ENCODE results near the gene CYB561D2.

The CYB561D2 gene

GRCh38 chr3:50370594-50370993 lies 19.9 kb downstream of the CYB561D2 start:
- TF ChIP-seq, protein P1, sequence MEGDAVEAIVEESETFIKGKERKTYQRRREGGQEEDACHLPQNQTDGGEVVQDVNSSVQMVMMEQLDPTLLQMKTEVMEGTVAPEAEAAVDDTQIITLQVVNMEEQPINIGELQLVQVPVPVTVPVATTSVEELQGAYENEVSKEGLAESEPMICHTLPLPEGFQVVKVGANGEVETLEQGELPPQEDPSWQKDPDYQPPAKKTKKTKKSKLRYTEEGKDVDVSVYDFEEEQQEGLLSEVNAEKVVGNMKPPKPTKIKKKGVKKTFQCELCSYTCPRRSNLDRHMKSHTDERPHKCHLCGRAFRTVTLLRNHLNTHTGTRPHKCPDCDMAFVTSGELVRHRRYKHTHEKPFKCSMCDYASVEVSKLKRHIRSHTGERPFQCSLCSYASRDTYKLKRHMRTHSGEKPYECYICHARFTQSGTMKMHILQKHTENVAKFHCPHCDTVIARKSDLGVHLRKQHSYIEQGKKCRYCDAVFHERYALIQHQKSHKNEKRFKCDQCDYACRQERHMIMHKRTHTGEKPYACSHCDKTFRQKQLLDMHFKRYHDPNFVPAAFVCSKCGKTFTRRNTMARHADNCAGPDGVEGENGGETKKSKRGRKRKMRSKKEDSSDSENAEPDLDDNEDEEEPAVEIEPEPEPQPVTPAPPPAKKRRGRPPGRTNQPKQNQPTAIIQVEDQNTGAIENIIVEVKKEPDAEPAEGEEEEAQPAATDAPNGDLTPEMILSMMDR (IDR thresholded peaks at IDR 0.05; ENCODE audit: low read depth, low read length) = peak; percentile 3; the same call in 1 of the 2 replicates
- no peak for DNase-seq (ENCODE audit: extremely low read depth, low read depth)

DNA sequence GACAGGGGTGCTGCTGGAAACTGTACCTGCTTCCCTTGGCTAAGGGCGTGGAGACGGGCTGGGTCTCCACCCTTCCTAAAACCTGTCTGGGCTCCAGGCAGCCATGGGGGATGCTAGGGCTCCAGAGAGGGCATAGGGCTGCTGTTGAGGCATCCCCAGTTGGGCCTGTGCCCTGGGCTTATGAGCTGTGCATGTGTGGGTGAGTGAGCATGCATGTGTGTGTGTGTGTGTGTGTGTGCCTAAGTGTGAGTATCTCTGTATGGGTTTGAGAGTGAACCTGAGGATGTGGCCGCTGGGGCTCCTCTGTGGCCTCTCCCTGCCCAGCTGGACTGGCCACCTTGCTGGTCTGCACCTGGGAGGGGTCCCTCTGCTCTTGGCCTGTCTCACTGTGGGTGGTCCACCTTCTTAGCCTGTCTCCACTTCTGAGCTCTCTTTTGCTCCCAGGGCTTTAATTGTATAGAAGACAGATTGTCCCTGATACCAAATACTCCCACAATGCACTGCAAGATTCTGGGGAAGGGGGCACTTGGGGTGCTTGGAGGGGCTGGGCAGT lies 20.5 kb downstream of the CYB561D2 start:
- no peak for DNase-seq (ENCODE audit: extremely low read depth, low read depth)
- TF ChIP-seq, protein P1 (IDR thresholded peaks at IDR 0.05; ENCODE audit: low read depth, low read length) = no peak

- no peak for DNase-seq (ENCODE audit: extremely low read depth, low read depth)
- TF ChIP-seq, protein P1 (IDR thresholded peaks at IDR 0.05; ENCODE audit: low read depth, low read length) = no peak
Observed at GRCh38 chr3:50372349-50372748, 21.7 kb downstream of the CYB561D2 start.

GRCh38 chr3:50373146-50374051 lies 22.7 kb downstream of the CYB561D2 start:
- no peak for DNase-seq (ENCODE audit: extremely low read depth, low read depth)
- TF ChIP-seq, protein P1 (IDR thresholded peaks at IDR 0.05; ENCODE audit: low read depth, low read length) = no peak

DNA sequence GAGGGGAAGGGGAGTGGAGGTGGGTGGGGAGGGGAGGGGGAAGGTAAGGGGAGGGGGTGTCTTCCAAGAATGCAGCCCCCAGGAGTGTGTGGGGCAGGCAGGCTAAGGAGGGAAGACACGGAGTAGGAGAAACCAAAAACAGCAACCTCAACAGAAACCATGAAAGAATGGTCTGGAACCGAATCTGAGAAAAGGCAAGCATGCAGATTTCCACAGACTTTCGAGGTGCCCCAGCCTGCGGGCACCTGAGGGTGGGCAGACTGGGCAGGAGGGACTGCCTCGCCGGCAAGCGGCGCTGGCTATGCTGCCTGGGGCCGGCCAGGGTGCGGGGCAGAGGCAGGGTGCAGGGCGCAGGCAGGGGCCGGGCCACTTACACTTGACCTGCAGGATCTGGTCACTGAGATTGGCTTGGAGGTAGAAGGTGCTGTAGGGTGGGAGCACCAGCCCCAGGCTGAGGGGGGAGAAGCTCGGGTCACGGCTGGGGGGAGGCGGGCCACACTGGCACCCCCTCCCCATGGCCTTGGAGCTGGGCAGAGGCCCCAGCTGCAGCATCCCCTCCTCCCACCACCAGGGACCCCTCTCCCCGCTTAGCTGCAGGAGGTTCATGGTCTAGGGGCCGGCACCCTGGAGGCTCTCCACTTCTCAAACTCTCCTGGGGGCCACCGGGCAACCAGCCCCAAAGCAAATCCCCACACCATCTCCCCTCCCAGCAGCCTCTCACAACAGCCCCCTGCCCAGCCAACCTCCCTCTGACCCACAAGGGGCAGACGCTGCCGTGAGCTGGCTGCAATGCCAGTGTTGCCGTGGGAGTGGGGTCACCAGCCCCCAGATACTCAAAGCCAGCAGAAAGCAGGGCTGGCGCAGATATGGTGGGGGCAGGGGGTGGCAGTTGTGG lies 23.9 kb downstream of the CYB561D2 start:
- TF ChIP-seq, protein P1 (IDR thresholded peaks at IDR 0.05; ENCODE audit: low read depth, low read length) = no peak
- no peak for DNase-seq (ENCODE audit: extremely low read depth, low read depth)

DNA sequence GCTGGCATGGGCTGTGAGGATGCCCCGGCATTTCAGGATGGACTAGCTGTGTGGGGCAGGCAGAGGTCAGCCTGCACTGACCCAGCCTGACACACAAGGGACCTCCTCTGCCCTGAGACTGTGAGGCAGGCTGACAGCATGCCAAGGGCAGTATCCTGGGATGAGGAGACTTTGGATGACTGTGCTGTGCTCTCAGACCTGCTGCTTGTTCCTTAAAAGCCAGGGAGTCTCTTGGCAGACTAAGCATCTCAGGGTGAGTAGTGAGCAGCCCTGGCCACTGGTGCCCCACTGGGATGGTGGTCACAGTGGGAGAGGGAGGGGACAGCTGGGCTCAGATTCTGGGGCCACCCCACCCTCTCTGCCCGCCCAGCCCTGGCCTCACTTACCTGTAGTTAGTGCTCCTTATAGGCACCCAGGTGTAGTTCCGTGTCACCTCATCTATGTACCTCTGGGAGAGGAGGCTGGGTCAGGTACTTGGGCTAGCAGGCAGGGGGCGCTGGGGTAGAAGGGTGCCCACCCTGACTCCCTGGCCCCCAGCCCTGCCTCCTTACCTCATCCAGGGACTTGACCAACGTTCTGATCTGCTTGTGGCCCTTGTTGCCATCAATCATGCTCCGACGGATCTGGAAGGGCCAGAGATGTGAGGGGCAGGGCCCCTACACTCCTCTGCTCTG lies 24.7 kb downstream of the CYB561D2 start:
- DNase-seq (ENCODE audit: extremely low read depth, low read depth) = no peak

More for the DNA sequence above, 24.7 kb downstream of the CYB561D2 start:
- TF ChIP-seq, protein P1 (IDR thresholded peaks at IDR 0.05; ENCODE audit: low read depth, low read length) = no peak
